ENCODE measurements around the gene RNF40.

RNF40 gene

GRCh38 chr16:30731411-30731810 lies 30.7 kb upstream of the RNF40 start:
- H3K4me3 Mint-ChIP-seq = no peak overlapping the region
- peaks cover 58% of the 10 kb centered on the region for H3K36me3 Mint-ChIP-seq (ENCODE audit: low read depth)
- no peaks in the 10 kb centered on the region for H3K27me3 Mint-ChIP-seq (ENCODE audit: low read depth)
- peaks cover 3% of the 10 kb centered on the region for H3K4me1 Mint-ChIP-seq (ENCODE audit: low read depth)
- DNase-seq (ENCODE audit: low spot score) = no peak
- H3K27ac Mint-ChIP-seq = no peak overlapping the region
- no peaks in the 10 kb centered on the region for H3K9me3 Mint-ChIP-seq

- Mint-ChIP-seq H3K27ac (peak overlapping the region; percentile 6), H3K27me3 (ENCODE audit: low read depth) (no peaks in the 10 kb centered on the region), H3K4me1 (ENCODE audit: low read depth) (no peaks in the 10 kb centered on the region), H3K4me3 (no peak overlapping the region), H3K9me3 (no peaks in the 10 kb centered on the region), H3K36me3 (ENCODE audit: low read depth) (peaks cover 74% of the 10 kb centered on the region)
- no peak for DNase-seq (ENCODE audit: low spot score)
Observed at GRCh38 chr16:30736995-30737793, 24.9 kb upstream of the RNF40 start.

- no peak for DNase-seq (ENCODE audit: low spot score)
- H3K9me3 Mint-ChIP-seq = no peaks in the 10 kb centered on the region
- peaks cover 70% of the 10 kb centered on the region for H3K36me3 Mint-ChIP-seq (ENCODE audit: low read depth)
- no peaks in the 10 kb centered on the region for H3K4me1 Mint-ChIP-seq (ENCODE audit: low read depth)
- H3K4me3 Mint-ChIP-seq = no peak overlapping the region
- H3K27ac Mint-ChIP-seq = peak overlapping the region; percentile 6
- no peaks in the 10 kb centered on the region for H3K27me3 Mint-ChIP-seq (ENCODE audit: low read depth)
Observed at GRCh38 chr16:30737794-30738648, 24.1 kb upstream of the RNF40 start.

- Mint-ChIP-seq H3K4me3 (no peak overlapping the region), H3K27me3 (ENCODE audit: low read depth) (no peaks in the 10 kb centered on the region), H3K9me3 (no peaks in the 10 kb centered on the region), H3K36me3 (ENCODE audit: low read depth) (peaks cover 66% of the 10 kb centered on the region), H3K27ac (no peak overlapping the region), H3K4me1 (ENCODE audit: low read depth) (no peaks in the 10 kb centered on the region)
- DNase-seq (ENCODE audit: low spot score) = no peak
Observed at GRCh38 chr16:30738984-30739951, 22.9 kb upstream of the RNF40 start.

GRCh38 chr16:30740364-30741251 lies 21.5 kb upstream of the RNF40 start:
- H3K36me3 Mint-ChIP-seq (ENCODE audit: low read depth) = peaks cover 67% of the 10 kb centered on the region
- no peaks in the 10 kb centered on the region for H3K27me3 Mint-ChIP-seq (ENCODE audit: low read depth)
- H3K4me3 Mint-ChIP-seq = no peak overlapping the region
- H3K27ac Mint-ChIP-seq = peak overlapping the region; percentile 4
- H3K9me3 Mint-ChIP-seq = no peaks in the 10 kb centered on the region
- H3K4me1 Mint-ChIP-seq (ENCODE audit: low read depth) = no peaks in the 10 kb centered on the region
- no peak for DNase-seq (ENCODE audit: low spot score)

GRCh38 chr16:30741461-30741914 lies 20.6 kb upstream of the RNF40 start:
- Mint-ChIP-seq H3K36me3 (ENCODE audit: low read depth) (peaks cover 59% of the 10 kb centered on the region), H3K4me3 (no peak overlapping the region), H3K9me3 (no peaks in the 10 kb centered on the region), H3K27ac (no peak overlapping the region), H3K27me3 (ENCODE audit: low read depth) (no peaks in the 10 kb centered on the region), H3K4me1 (ENCODE audit: low read depth) (no peaks in the 10 kb centered on the region)
- no peak for DNase-seq (ENCODE audit: low spot score)

GRCh38 chr16:30743716-30744115 lies 18.4 kb upstream of the RNF40 start:
- no peak overlapping the region for H3K4me3 Mint-ChIP-seq
- peaks cover 45% of the 10 kb centered on the region for H3K36me3 Mint-ChIP-seq (ENCODE audit: low read depth)
- H3K27me3 Mint-ChIP-seq (ENCODE audit: low read depth) = no peaks in the 10 kb centered on the region
- no peak for DNase-seq (ENCODE audit: low spot score)
- peaks cover 5% of the 10 kb centered on the region for H3K4me1 Mint-ChIP-seq (ENCODE audit: low read depth)
- no peak overlapping the region for H3K27ac Mint-ChIP-seq
- H3K9me3 Mint-ChIP-seq = no peaks in the 10 kb centered on the region

GRCh38 chr16:30744183-30744582 lies 17.9 kb upstream of the RNF40 start:
- Mint-ChIP-seq H3K27ac (no peak overlapping the region), H3K4me3 (no peak overlapping the region), H3K9me3 (no peaks in the 10 kb centered on the region), H3K27me3 (ENCODE audit: low read depth) (no peaks in the 10 kb centered on the region), H3K4me1 (ENCODE audit: low read depth) (peaks cover 6% of the 10 kb centered on the region), H3K36me3 (ENCODE audit: low read depth) (peaks cover 44% of the 10 kb centered on the region)
- DNase-seq (ENCODE audit: low spot score) = no peak

- H3K4me1 Mint-ChIP-seq (ENCODE audit: low read depth) = peaks cover 13% of the 10 kb centered on the region
- no peak overlapping the region for H3K4me3 Mint-ChIP-seq
- H3K9me3 Mint-ChIP-seq = no peaks in the 10 kb centered on the region
- no peaks in the 10 kb centered on the region for H3K27me3 Mint-ChIP-seq (ENCODE audit: low read depth)
- peaks cover 49% of the 10 kb centered on the region for H3K36me3 Mint-ChIP-seq (ENCODE audit: low read depth)
- peak overlapping the region; percentile 1 for H3K27ac Mint-ChIP-seq
- DNase-seq (ENCODE audit: low spot score) = no peak
Observed at GRCh38 chr16:30745082-30745481, 17.0 kb upstream of the RNF40 start.

GRCh38 chr16:30746638-30747175 lies 15.4 kb upstream of the RNF40 start:
- H3K27me3 Mint-ChIP-seq (ENCODE audit: low read depth) = no peaks in the 10 kb centered on the region
- peak overlapping the region; percentile 70 for H3K27ac Mint-ChIP-seq
- H3K4me1 Mint-ChIP-seq (ENCODE audit: low read depth) = peaks cover 14% of the 10 kb centered on the region

GRCh38 chr16:30747331-30747730 lies 14.8 kb upstream of the RNF40 start:
- Mint-ChIP-seq H3K4me1 (ENCODE audit: low read depth) (peaks cover 14% of the 10 kb centered on the region), H3K27ac (peak overlapping the region; percentile 70), H3K4me3 (peak overlapping the region; percentile 92), H3K9me3 (no peaks in the 10 kb centered on the region), H3K27me3 (ENCODE audit: low read depth) (no peaks in the 10 kb centered on the region), H3K36me3 (ENCODE audit: low read depth) (peaks cover 43% of the 10 kb centered on the region)
- DNase-seq (ENCODE audit: low spot score) = no peak

More at GRCh38 chr16:30746638-30747175, 15.4 kb upstream of the RNF40 start:
- no peak for DNase-seq (ENCODE audit: low spot score)
- Mint-ChIP-seq H3K9me3 (no peaks in the 10 kb centered on the region), H3K36me3 (ENCODE audit: low read depth) (peaks cover 49% of the 10 kb centered on the region), H3K4me3 (no peak overlapping the region)

- no peaks in the 10 kb centered on the region for H3K9me3 Mint-ChIP-seq
- DNase-seq (ENCODE audit: low spot score) = peak; percentile 99
- peak within 1 kb of the TSS; percentile 91 for H3K27ac Mint-ChIP-seq
- H3K4me1 Mint-ChIP-seq (ENCODE audit: low read depth) = peaks cover 14% of the 10 kb centered on the region
- H3K36me3 Mint-ChIP-seq (ENCODE audit: low read depth) = peaks cover 43% of the 10 kb centered on the region
- H3K27me3 Mint-ChIP-seq (ENCODE audit: low read depth) = no peaks in the 10 kb centered on the region
- peak within 1 kb of the TSS; percentile 92 for H3K4me3 Mint-ChIP-seq
Observed at GRCh38 chr16:30747799-30748633, 14.1 kb upstream of the RNF40 start, which contains the start of gene PHKG2. Gene PHKG2 (plus strand): TSS chr16:30748425. CDS start chr16:30748821, 396 bp downstream.

Measured in T-helper 2 cell treated with Interferon-gamma antibody and Interleukin-4, amounts not matched to agents 5 μg/mL and 100 μg/mL, for 36 hours (primary cell).